ENCODE measurements around the gene ABHD14A.

Gene ABHD14A

DNA sequence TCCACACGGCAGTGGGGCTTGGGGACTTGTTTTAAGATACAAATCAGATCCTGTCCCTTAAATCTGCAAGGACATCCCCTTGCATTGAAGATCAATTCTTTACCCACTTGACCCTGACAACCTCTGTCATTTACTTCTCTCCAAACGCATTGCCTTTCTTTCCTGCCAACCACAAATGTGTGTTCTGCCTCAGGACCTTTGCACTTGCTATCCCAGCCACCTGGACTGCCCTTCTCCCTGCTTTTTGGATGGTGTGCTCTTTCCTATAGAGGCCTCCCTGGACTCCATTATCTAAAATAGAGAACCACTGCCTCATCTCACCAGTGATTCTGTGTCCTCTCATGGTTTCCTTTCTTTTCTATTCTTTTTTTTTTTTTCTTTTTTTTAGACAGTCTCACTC is 22.3 kb downstream of the ABHD14A start:
- DNase-seq (ENCODE audit: low spot score in 2 of 2): no peak
- in situ Hi-C loops (cut with MboI; ENCODE audit: low sequenced_read_pairs): no loop called here
- no peaks in the 10 kb centered on the region for H3K9me3 ChIP-seq
- H3K4me1 ChIP-seq: peaks cover 17% of the 10 kb centered on the region
- H3K4me3 ChIP-seq: no peak overlapping the region
- H3K36me3 ChIP-seq (replicated peaks): peaks cover 34% of the 10 kb centered on the region
- no peaks in the 10 kb centered on the region for H3K27me3 ChIP-seq (ENCODE audit: low read depth)

- peaks cover 12% of the 10 kb centered on the region for H3K4me1 ChIP-seq
- no peak for DNase-seq (ENCODE audit: low spot score in 2 of 2)
- peaks cover 25% of the 10 kb centered on the region for H3K36me3 ChIP-seq (replicated peaks)
- no peak overlapping the region for H3K4me3 ChIP-seq
- H3K27me3 ChIP-seq (ENCODE audit: low read depth): no peaks in the 10 kb centered on the region
- in situ Hi-C loops (cut with MboI; ENCODE audit: low sequenced_read_pairs): no loop called here
- no peaks in the 10 kb centered on the region for H3K9me3 ChIP-seq
Measured at GRCh38 chr3:51997935-51998596, 23.2 kb downstream of the ABHD14A start.

DNA sequence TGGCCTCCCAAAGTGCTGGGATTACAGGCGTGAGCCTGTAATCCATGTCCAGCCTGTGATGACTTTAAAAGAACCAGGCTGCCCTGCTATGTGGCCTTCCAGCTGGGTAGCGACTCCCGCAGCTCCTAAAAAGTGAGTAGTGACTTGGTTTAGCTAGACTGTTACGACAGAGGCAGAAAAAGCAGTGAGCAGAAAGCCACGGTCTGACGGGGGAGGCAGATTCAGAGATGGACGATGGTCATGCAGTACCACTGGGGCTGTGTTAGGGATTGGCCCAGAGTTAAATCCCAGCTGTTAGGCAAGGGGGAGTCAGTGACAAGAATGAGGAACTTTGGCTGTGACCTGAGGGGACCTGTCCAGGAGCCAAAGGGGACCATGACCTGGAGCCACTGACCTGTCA is 23.9 kb downstream of the ABHD14A start:
- Histone ChIP-seq H3K4me3 (no peak overlapping the region), H3K9me3 (no peaks in the 10 kb centered on the region), H3K27me3 (ENCODE audit: low read depth) (no peaks in the 10 kb centered on the region), H3K36me3 (replicated peaks) (peaks cover 18% of the 10 kb centered on the region), H3K4me1 (peaks cover 10% of the 10 kb centered on the region)
- in situ Hi-C loops (cut with MboI; ENCODE audit: low sequenced_read_pairs): no loop called here
- DNase-seq (ENCODE audit: low spot score in 2 of 2): no peak

DNA sequence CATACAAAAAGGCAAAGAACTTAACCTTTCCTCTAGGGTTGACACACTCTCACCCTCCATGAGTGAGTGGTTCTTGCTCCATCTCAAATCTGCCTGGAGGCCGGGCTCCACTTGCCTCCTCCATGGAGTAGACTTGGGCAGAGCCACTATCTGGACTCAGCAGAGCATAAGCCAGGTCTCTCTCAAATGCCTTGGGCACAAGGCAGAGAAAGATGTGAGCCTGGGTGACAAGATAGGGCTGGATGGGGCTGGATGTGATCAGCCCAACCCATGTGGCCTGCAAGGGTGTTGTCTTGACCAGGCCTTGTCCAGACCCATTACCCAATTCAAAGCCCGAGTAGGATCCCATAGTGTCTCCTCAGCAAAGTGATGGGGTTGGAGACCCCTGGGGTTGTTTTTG is 25.0 kb downstream of the ABHD14A start:
- Histone ChIP-seq H3K36me3 (replicated peaks) (peaks cover 7% of the 10 kb centered on the region), H3K4me3 (no peak overlapping the region), H3K9me3 (no peaks in the 10 kb centered on the region), H3K27me3 (ENCODE audit: low read depth) (no peaks in the 10 kb centered on the region), H3K4me1 (peaks cover under 1% of the 10 kb centered on the region; the same call in 1 of the 2 replicates)
- no peak for DNase-seq (ENCODE audit: low spot score in 2 of 2)
- in situ Hi-C loops (cut with MboI; ENCODE audit: low sequenced_read_pairs): loop anchor here (5.0 kb wide), 2 partner anchors 142 to 342 kb away; no protein-coding TSS in a partner anchor

- no peaks in the 10 kb centered on the region for H3K9me3 ChIP-seq
Measured at GRCh38 chr3:52001443-52001974, 26.6 kb downstream of the ABHD14A start.

DNA sequence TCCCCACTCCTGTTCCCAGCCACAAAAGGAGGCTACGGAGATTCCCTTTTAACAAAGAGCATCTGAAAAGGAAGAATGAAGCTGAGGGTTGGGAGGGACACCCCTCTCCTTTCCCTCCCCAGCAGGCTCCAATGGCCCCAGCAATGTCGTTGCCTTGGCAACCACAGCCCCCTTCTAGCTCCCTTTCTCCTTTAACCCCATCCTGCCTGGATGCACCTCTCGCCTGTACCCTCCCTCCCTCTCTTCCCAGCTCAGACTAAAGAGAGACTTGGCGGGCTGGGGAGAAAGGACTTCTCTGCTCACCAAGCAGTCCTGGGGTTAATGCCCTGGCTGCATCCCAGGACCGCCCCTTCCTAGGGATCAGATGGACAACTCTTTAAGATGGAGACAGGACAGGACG is 27.9 kb downstream of the ABHD14A start:
- peaks cover 2% of the 10 kb centered on the region; the same call in 1 of the 2 replicates for H3K4me1 ChIP-seq
- H3K9me3 ChIP-seq: no peaks in the 10 kb centered on the region
- in situ Hi-C loops (cut with MboI; ENCODE audit: low sequenced_read_pairs): loop anchor here (5.0 kb wide), 2 partner anchors 140 to 340 kb away; no protein-coding TSS in a partner anchor
- no peaks in the 10 kb centered on the region for H3K27me3 ChIP-seq (ENCODE audit: low read depth)
- no peak overlapping the region for H3K4me3 ChIP-seq
- no peaks in the 10 kb centered on the region for H3K36me3 ChIP-seq (replicated peaks)
- no peak for DNase-seq (ENCODE audit: low spot score in 2 of 2)

More at GRCh38 chr3:52001443-52001974, 26.6 kb downstream of the ABHD14A start:
- Histone ChIP-seq H3K4me3 (no peak overlapping the region), H3K4me1 (peaks cover 2% of the 10 kb centered on the region; the same call in 1 of the 2 replicates), H3K27me3 (ENCODE audit: low read depth) (no peaks in the 10 kb centered on the region), H3K36me3 (replicated peaks) (no peaks in the 10 kb centered on the region)
- DNase-seq (ENCODE audit: low spot score in 2 of 2): peak; percentile 75 to 93
- in situ Hi-C loops (cut with MboI; ENCODE audit: low sequenced_read_pairs): loop anchor here (5.0 kb wide), 2 partner anchors 141 to 341 kb away; no protein-coding TSS in a partner anchor

GRCh38 chr3:52004163-52004787 is 29.4 kb downstream of the ABHD14A start:
- Histone ChIP-seq H3K27me3 (ENCODE audit: low read depth) (no peaks in the 10 kb centered on the region), H3K4me3 (no peak overlapping the region), H3K36me3 (replicated peaks) (no peaks in the 10 kb centered on the region), H3K9me3 (no peaks in the 10 kb centered on the region), H3K4me1 (peaks cover 2% of the 10 kb centered on the region; the same call in 1 of the 2 replicates)
- in situ Hi-C loops (cut with MboI; ENCODE audit: low sequenced_read_pairs): loop anchor here (5.0 kb wide), 2 partner anchors 138 to 338 kb away; no protein-coding TSS in a partner anchor
- peak in 1 of 2 experiments; percentile 74 for DNase-seq (ENCODE audit: low spot score in 2 of 2)

DNA sequence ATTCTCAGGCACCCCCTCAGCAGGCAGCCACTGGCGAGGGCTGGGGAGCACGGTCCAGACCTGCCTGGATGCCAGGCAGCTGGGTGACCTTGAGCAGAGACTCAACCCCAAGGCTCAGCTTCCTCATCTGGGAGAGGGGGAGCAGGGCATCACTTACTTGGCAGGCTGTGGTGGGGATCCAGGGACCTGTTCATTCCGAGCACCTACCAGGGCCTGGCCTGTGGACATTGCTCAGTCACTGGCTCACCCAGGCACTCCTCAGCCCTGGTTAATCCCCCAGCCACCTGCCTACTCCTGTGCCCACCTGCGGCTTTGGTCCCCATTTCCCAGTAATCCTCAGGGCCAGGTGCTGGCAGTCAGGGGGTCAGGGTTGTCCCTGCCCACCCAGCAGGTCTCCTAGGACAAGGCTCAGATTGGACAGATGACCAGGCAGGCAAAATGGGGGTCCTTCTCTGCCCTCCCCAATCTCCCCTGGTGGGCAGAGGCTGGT is 30.1 kb downstream of the ABHD14A start:
- no peak for DNase-seq (ENCODE audit: low spot score in 2 of 2)
- H3K4me3 ChIP-seq: no peak overlapping the region
- H3K36me3 ChIP-seq (replicated peaks): no peaks in the 10 kb centered on the region
- in situ Hi-C loops (cut with MboI; ENCODE audit: low sequenced_read_pairs): loop anchor here (5.0 kb wide), 2 partner anchors 137 to 337 kb away; no protein-coding TSS in a partner anchor
- H3K9me3 ChIP-seq: no peaks in the 10 kb centered on the region
- H3K4me1 ChIP-seq: peaks cover 2% of the 10 kb centered on the region; the same call in 1 of the 2 replicates
- H3K27me3 ChIP-seq (ENCODE audit: low read depth): no peaks in the 10 kb centered on the region

DNA sequence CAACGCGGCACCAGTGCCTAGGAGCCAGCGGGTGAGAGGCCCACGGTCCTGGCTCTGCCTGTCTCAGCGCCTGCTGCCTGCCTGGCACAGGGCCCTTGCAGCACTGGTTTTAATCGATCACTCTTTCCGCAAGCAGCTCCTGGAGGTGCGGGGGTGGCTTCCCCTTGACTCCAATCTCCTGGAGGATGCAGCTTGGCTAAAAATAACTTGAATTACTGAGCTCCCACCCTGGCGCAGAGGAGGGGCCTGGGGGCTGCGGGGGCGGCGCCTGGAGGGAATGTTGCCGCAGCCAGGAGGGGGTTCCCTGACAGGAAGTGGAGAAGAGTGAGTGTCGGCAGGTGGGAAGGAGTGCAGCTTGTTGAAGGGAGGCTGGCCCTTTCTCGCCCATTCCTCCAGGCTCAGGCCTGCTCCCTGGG is 30.7 kb downstream of the ABHD14A start:
- DNase-seq (ENCODE audit: low spot score in 2 of 2): no peak
- no peaks in the 10 kb centered on the region for H3K9me3 ChIP-seq
- H3K27me3 ChIP-seq (ENCODE audit: low read depth): no peaks in the 10 kb centered on the region
- H3K36me3 ChIP-seq (replicated peaks): no peaks in the 10 kb centered on the region
- no peak overlapping the region for H3K4me3 ChIP-seq
- in situ Hi-C loops (cut with MboI; ENCODE audit: low sequenced_read_pairs): no loop called here
- H3K4me1 ChIP-seq: peaks cover 2% of the 10 kb centered on the region; the same call in 1 of the 2 replicates

- no peaks in the 10 kb centered on the region for H3K9me3 ChIP-seq
- no peaks in the 10 kb centered on the region for H3K27me3 ChIP-seq (ENCODE audit: low read depth)
- in situ Hi-C loops (cut with MboI; ENCODE audit: low sequenced_read_pairs): no loop called here
- H3K4me1 ChIP-seq: peaks cover 2% of the 10 kb centered on the region; the same call in 1 of the 2 replicates
- H3K36me3 ChIP-seq (replicated peaks): no peaks in the 10 kb centered on the region
- DNase-seq (ENCODE audit: low spot score in 2 of 2): no peak
- no peak overlapping the region for H3K4me3 ChIP-seq
Measured at GRCh38 chr3:52006017-52006819, 31.4 kb downstream of the ABHD14A start.

GRCh38 chr3:52006820-52007133 is 31.9 kb downstream of the ABHD14A start:
- Histone ChIP-seq H3K4me3 (no peak overlapping the region), H3K9me3 (no peaks in the 10 kb centered on the region), H3K27me3 (ENCODE audit: low read depth) (no peaks in the 10 kb centered on the region), H3K36me3 (replicated peaks) (no peaks in the 10 kb centered on the region), H3K4me1 (peaks cover 2% of the 10 kb centered on the region; the same call in 1 of the 2 replicates)
- in situ Hi-C loops (cut with MboI; ENCODE audit: low sequenced_read_pairs): no loop called here
- no peak for DNase-seq (ENCODE audit: low spot score in 2 of 2)

- in situ Hi-C loops (cut with MboI; ENCODE audit: low sequenced_read_pairs): no loop called here
- peaks cover 2% of the 10 kb centered on the region; the same call in 1 of the 2 replicates for H3K4me1 ChIP-seq
Measured at GRCh38 chr3:52007291-52007690, 32.4 kb downstream of the ABHD14A start.

GRCh38 chr3:52010431-52010830 is 35.6 kb downstream of the ABHD14A start:
- H3K36me3 ChIP-seq (replicated peaks): no peaks in the 10 kb centered on the region
- H3K4me1 ChIP-seq: peaks cover 2% of the 10 kb centered on the region; the same call in 1 of the 2 replicates
- DNase-seq (ENCODE audit: low spot score in 2 of 2): no peak
- no peaks in the 10 kb centered on the region for H3K27me3 ChIP-seq (ENCODE audit: low read depth)
- H3K4me3 ChIP-seq: no peak overlapping the region
- H3K9me3 ChIP-seq: no peaks in the 10 kb centered on the region
- in situ Hi-C loops (cut with MboI; ENCODE audit: low sequenced_read_pairs): no loop called here

More at GRCh38 chr3:52007291-52007690, 32.4 kb downstream of the ABHD14A start:
- Histone ChIP-seq H3K27me3 (ENCODE audit: low read depth) (no peaks in the 10 kb centered on the region), H3K36me3 (replicated peaks) (no peaks in the 10 kb centered on the region), H3K4me3 (no peak overlapping the region), H3K9me3 (no peaks in the 10 kb centered on the region)
- DNase-seq (ENCODE audit: low spot score in 2 of 2): no peak
